ENCODE results near the gene BRD9. TPM values are rescaled to one million over a fixed set of nuclear protein-coding genes. Genes with fewer than 3 reads are reported as not detected.

BRD9 gene
- total and polyA plus RNA-seq, 2 donors (not counting 1 experiment from before 2014, with no cell fraction given), result 13.0 to 35.3 TPM

GRCh38 chr5:908172-908571, 15.6 kb upstream of the BRD9 start:
- Histone ChIP-seq H3K4me2 (ENCODE audit: extremely low read depth, insufficient read depth, low read length) (no peak overlapping the region), H3K9ac (ENCODE audit: insufficient read depth, low read length) (no peak overlapping the region), H2AFZ (ENCODE audit: low read length) (no peak overlapping the region), H3K27me3 (ENCODE audit: control insufficient read depth, insufficient read depth, low read length) (no peaks in the 10 kb centered on the region), H3K9me3 (ENCODE audit: control insufficient read depth, insufficient read depth, low read depth, low read length) (no peaks in the 10 kb centered on the region), H3K79me2 (ENCODE audit: control insufficient read depth, insufficient read depth, low read length) (no peaks in the 10 kb centered on the region), H3K4me1 (ENCODE audit: control insufficient read depth, extremely low read depth, insufficient read depth, low read length) (no peaks in the 10 kb centered on the region), H4K20me1 (ENCODE audit: control insufficient read depth, extremely low read depth, insufficient read depth, low read length) (no peaks in the 10 kb centered on the region), H3K4me3 (replicated peaks in 1 of 4; ENCODE audit: control extremely low read depth in 1 of 4, insufficient read depth in 1 of 4, low read depth in 3 of 4, low read length in 4 of 4) (no peak overlapping the region), H3K36me3 (ENCODE audit: control insufficient read depth, insufficient read depth, low read length) (peaks cover 25% of the 10 kb centered on the region), H3K27ac (ENCODE audit: insufficient read depth, low read length) (no peak overlapping the region)
- no peak for TF ChIP-seq EZH2 (IDR thresholded peaks at IDR 0.05; ENCODE audit: low read length, missing control alignments)
- TF ChIP-seq CTCF (conservative IDR thresholded peaks at IDR 0.05 in 1 of 2, IDR thresholded peaks at IDR 0.05 in 1 of 2; ENCODE audit: low read depth in 1 of 2, low read length in 2 of 2), result no peak
- DNase-seq (ENCODE audit: low read depth in 2 of 2), result no peak

GRCh38 chr5:907366-907910, 14.8 kb upstream of the BRD9 start:
- peaks cover 20% of the 10 kb centered on the region for H3K36me3 ChIP-seq (ENCODE audit: control insufficient read depth, insufficient read depth, low read length)
- DNase-seq (ENCODE audit: low read depth in 2 of 2), result no peak
- no peak overlapping the region for H3K27ac ChIP-seq (ENCODE audit: insufficient read depth, low read length)
- H3K27me3 ChIP-seq (ENCODE audit: control insufficient read depth, insufficient read depth, low read length), result no peaks in the 10 kb centered on the region
- no peaks in the 10 kb centered on the region for H3K9me3 ChIP-seq (ENCODE audit: control insufficient read depth, insufficient read depth, low read depth, low read length)
- H3K4me3 ChIP-seq (replicated peaks in 1 of 4; ENCODE audit: control extremely low read depth in 1 of 4, insufficient read depth in 1 of 4, low read depth in 3 of 4, low read length in 4 of 4), result no peak overlapping the region
- TF ChIP-seq CTCF (conservative IDR thresholded peaks at IDR 0.05 in 1 of 2, IDR thresholded peaks at IDR 0.05 in 1 of 2; ENCODE audit: low read depth in 1 of 2, low read length in 2 of 2) (no peak), EZH2 (IDR thresholded peaks at IDR 0.05; ENCODE audit: low read length, missing control alignments) (no peak)
- no peaks in the 10 kb centered on the region for H3K79me2 ChIP-seq (ENCODE audit: control insufficient read depth, insufficient read depth, low read length)
- H3K4me1 ChIP-seq (ENCODE audit: control insufficient read depth, extremely low read depth, insufficient read depth, low read length), result no peaks in the 10 kb centered on the region
- no peak overlapping the region for H3K9ac ChIP-seq (ENCODE audit: insufficient read depth, low read length)
- H2AFZ ChIP-seq (ENCODE audit: low read length), result no peak overlapping the region
- no peaks in the 10 kb centered on the region for H4K20me1 ChIP-seq (ENCODE audit: control insufficient read depth, extremely low read depth, insufficient read depth, low read length)
- H3K4me2 ChIP-seq (ENCODE audit: extremely low read depth, insufficient read depth, low read length), result no peak overlapping the region

- Histone ChIP-seq H2AFZ (ENCODE audit: low read length) (no peak overlapping the region), H3K36me3 (ENCODE audit: control insufficient read depth, insufficient read depth, low read length) (peaks cover 14% of the 10 kb centered on the region)
- TF ChIP-seq EZH2 (IDR thresholded peaks at IDR 0.05; ENCODE audit: low read length, missing control alignments), result no peak
- no peak for TF ChIP-seq CTCF (conservative IDR thresholded peaks at IDR 0.05 in 1 of 2, IDR thresholded peaks at IDR 0.05 in 1 of 2; ENCODE audit: low read depth in 1 of 2, low read length in 2 of 2)
Observed at GRCh38 chr5:905139-905642, 12.6 kb upstream of the BRD9 start.

More at GRCh38 chr5:905139-905642, 12.6 kb upstream of the BRD9 start:
- H3K27ac ChIP-seq (ENCODE audit: insufficient read depth, low read length), result no peak overlapping the region
- H3K9me3 ChIP-seq (ENCODE audit: control insufficient read depth, insufficient read depth, low read depth, low read length), result no peaks in the 10 kb centered on the region
- H3K27me3 ChIP-seq (ENCODE audit: control insufficient read depth, insufficient read depth, low read length), result no peaks in the 10 kb centered on the region
- no peaks in the 10 kb centered on the region for H3K4me1 ChIP-seq (ENCODE audit: control insufficient read depth, extremely low read depth, insufficient read depth, low read length)
- DNase-seq (ENCODE audit: low read depth in 2 of 2), result no peak
- H4K20me1 ChIP-seq (ENCODE audit: control insufficient read depth, extremely low read depth, insufficient read depth, low read length), result no peaks in the 10 kb centered on the region
- H3K9ac ChIP-seq (ENCODE audit: insufficient read depth, low read length), result no peak overlapping the region
- no peak overlapping the region for H3K4me3 ChIP-seq (replicated peaks in 1 of 4; ENCODE audit: control extremely low read depth in 1 of 4, insufficient read depth in 1 of 4, low read depth in 3 of 4, low read length in 4 of 4)
- no peaks in the 10 kb centered on the region for H3K79me2 ChIP-seq (ENCODE audit: control insufficient read depth, insufficient read depth, low read length)
- H3K4me2 ChIP-seq (ENCODE audit: extremely low read depth, insufficient read depth, low read length), result no peak overlapping the region

All from fibroblast of lung (primary cell).